Ectodermal cell (in vitro differentiated cells): ENCODE data around the gene CHI3L2.

Source experiments
- H3K27ac ChIP-seq: 2 replicates; pipeline ENCODE4 v1.7.0; 2013; ENCODE audit warnings: mild to moderate bottlenecking, low read depth, low read length; ENCODE audit not compliant: insufficient read depth, poor library complexity, severe bottlenecking
- H3K27me3 ChIP-seq: 2 replicates; pipeline ENCODE4 v1.7.0; 2013; ENCODE audit warnings: mild to moderate bottlenecking, low read length; ENCODE audit not compliant: insufficient read depth, control insufficient read depth, poor library complexity, severe bottlenecking
- H3K36me3 ChIP-seq: one replicate; pipeline ENCODE4 v1.7.0; 2013; ENCODE audit warnings: low read length; ENCODE audit not compliant: control insufficient read depth, insufficient read depth
- H3K4me1 ChIP-seq: one replicate; pipeline ENCODE4 v1.7.0; 2013; ENCODE audit warnings: low read length; ENCODE audit not compliant: control insufficient read depth, insufficient read depth
- H3K4me3 ChIP-seq: 2 replicates; pipeline ENCODE4 v1.7.0; 2013; ENCODE audit warnings: low read depth, low read length, control low read depth; ENCODE audit not compliant: insufficient read depth
- H3K9me3 ChIP-seq: 2 replicates; pipeline ENCODE4 v1.7.0; 2013; ENCODE audit warnings: mild to moderate bottlenecking, low read length, moderate library complexity; ENCODE audit not compliant: control insufficient read depth
- WGBS, 2 experiments: methylation state at CpG; one replicate each; pipeline ENCODE4 v1.1.7; 2013; ENCODE audit warnings: missing lambda C conversion rate in 2 of 2; 5-methylcytosine and 5-hydroxymethylcytosine counted together

The CHI3L2 gene

DNA sequence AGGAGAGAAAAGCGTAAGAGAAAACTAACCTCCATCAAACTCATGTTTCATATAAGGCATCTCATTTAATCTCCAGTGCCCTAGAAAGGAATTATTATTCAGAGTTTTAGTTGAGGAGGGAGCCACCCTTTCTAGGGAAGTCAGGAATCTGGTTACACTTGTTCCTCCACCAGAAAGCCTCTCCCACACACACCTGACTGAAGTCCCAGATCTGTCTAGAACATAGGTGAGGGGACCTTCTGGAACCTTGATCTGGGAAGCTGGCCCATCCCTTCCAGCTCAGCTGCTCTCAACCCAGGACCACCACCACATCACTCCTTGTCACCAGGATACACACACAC is 25.2 kb upstream of the CHI3L2 start:
- Histone ChIP-seq H3K9me3 (no peaks in the 10 kb centered on the region), H3K4me1 (peaks cover 9% of the 10 kb centered on the region), H3K27ac (no peak overlapping the region), H3K36me3 (no peaks in the 10 kb centered on the region), H3K27me3 (no peaks in the 10 kb centered on the region), H3K4me3 (no peak overlapping the region)
- 100% methylated on average over 1 of the region's 1 CpG for whole genome bisulfite sequencing, 2 experiments

DNA sequence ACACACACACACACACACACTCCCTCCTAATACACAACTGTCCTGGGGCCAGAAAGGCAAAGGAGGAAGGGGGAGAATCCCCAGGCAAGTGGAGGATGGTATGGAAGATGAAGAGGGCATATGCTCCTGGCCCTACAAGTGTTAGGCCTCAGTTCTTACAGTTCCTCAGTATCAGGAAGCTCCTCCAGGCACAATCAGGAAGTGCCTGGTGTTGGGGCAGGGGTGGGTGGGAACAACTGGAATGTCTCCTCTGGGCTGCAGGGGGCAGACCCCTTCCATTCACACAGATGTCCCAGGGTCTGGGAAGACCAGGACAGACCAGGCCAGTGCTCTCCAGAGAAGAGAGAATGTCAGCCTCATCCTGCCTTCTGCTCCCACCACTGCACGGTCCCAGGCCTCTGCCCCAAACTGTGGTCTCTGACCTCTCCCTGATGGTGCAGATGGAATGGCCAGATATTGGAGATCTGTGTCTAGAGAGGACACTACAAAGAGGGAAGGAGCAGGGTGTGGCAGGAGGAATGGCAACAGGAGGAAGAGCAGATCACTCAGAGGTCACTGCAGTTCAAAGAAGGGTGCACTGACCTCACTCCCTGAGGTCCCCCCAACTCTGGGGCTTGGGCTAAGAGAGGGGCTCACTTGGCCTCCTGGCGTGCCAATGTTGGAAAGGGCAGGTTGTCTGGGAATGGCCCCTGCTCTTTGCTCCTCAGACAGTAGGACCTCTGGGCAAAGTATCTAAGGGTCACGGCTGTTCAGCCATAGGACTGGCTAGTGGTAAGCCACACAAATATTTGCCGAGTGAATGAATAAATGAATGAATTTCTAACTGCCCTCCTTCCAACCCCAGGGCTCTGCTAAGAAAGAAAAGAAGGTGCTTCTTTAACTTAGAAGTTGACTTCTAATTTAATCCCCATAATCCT is 24.5 kb upstream of the CHI3L2 start:
- Histone ChIP-seq H3K36me3 (no peaks in the 10 kb centered on the region), H3K4me1 (peaks cover 9% of the 10 kb centered on the region), H3K9me3 (no peaks in the 10 kb centered on the region), H3K27ac (no peak overlapping the region), H3K27me3 (no peaks in the 10 kb centered on the region), H3K4me3 (no peak overlapping the region)
- 96% methylated on average over 4 of the region's 4 CpGs for WGBS, 2 experiments

DNA sequence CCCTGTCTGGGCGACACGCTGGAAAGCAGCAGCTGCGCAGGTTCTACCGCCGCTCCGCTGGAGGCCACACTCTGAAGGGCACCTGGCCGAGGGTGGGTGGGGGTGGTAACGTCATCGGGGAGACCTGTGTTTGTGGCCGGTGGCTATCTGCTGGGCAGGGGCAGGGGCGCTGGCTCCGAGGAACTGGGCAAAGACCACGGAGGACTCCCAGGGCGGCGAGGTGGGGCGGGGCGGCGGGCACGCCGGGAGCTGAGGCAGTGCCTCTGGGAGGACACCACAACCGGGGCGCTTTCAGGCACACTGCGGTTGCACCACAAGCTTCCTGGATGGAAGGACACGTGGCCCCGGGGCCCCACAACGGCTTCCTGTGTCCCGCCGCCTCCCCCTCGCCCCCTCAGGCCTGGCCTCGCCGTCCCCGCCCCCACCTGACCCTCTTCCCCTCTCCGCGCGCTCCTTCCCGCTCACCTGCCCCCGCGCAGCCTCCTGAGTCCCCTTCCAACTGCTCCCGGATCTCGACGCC is 23.8 kb upstream of the CHI3L2 start:
- H3K27ac ChIP-seq: no peak overlapping the region
- no peak overlapping the region for H3K4me3 ChIP-seq
- H3K9me3 ChIP-seq: no peaks in the 10 kb centered on the region
- H3K27me3 ChIP-seq: no peaks in the 10 kb centered on the region
- H3K4me1 ChIP-seq: peaks cover 9% of the 10 kb centered on the region
- WGBS, 2 experiments: 96% methylated on average over 41 of the region's 41 CpGs
- H3K36me3 ChIP-seq: no peaks in the 10 kb centered on the region

DNA sequence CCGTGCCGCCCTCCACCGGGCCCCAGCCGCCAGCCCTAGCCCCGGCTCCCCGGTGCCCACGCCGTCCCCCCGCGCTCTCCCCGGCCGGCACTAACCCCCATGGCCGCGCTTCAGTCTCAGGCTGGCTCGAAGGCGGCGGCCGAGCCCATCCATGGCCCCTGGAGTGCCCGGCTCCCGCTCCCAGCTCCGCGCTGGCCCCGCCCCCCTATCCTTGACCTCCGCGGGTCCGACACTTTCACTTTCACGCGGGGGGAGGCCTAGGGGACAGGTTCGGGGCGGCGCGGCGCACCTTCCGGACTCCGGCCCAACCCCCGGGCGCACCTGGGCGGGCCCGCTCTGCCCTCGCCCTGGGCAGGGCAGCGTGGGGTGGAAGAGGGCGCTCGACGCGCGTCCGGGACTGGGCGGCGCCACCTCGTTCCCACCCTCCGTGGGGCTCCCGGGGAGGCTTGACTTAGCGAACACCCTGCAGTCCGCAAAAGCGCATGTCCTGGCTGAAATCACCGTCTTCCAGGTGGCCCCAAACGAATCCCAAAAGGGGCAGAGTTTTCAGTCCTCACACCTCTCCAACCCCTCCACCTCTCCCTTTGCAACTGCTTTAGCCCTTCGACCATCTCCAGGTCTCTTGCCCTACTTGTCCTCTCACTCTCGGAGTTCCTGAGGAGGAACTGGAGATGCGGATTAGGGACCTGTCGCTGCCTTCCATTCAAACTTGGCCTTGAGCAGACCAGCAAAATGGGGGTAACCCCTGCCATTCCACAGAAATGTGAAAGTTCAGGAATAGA is 23.1 kb upstream of the CHI3L2 start:
- Histone ChIP-seq H3K27me3 (no peaks in the 10 kb centered on the region), H3K27ac (no peak overlapping the region), H3K4me3 (no peak overlapping the region), H3K4me1 (peaks cover 9% of the 10 kb centered on the region), H3K9me3 (no peaks in the 10 kb centered on the region), H3K36me3 (no peaks in the 10 kb centered on the region)
- 92 to 95% methylated on average over 61 of the region's 61 CpGs for WGBS, 2 experiments

DNA sequence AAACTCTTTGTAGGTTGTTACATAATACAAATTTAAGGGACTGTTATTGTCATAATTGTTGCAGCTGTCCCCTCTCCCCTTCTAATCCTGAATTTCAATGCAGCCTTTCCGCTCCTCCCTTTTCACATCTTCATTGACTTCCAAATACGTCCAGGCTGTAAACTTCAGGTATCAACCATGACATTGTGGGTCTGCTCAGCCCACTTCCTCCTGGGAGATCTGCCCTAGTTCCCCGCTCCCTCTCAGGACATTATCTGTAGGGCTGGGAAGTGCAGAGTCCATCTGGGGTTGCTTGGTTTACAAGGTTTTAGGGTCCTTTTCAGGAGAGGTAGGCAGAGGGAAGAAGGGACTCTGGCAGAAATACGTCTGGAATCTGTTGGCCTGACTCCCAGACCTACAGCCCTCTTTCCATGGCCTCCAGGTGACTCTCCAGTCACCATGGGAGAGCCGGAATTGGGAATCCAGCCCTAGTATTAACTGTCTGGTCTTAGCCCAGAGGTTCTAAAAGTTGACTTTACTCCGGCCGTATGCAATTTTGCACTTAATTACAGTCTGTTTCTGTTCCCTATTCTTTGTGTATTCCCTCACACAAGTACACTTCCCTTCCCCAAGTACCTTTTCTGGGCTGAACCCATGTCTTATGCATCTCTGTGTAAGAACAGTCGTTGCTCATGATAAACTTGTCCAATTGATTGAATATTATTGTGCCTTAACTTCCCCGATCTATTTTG is 22.4 kb upstream of the CHI3L2 start:
- Histone ChIP-seq H3K36me3 (no peaks in the 10 kb centered on the region), H3K9me3 (no peaks in the 10 kb centered on the region), H3K4me1 (peaks cover 9% of the 10 kb centered on the region), H3K27me3 (no peaks in the 10 kb centered on the region), H3K27ac (no peak overlapping the region), H3K4me3 (no peak overlapping the region)
- 81 to 83% methylated on average over 9 of the region's 9 CpGs for WGBS, 2 experiments

DNA sequence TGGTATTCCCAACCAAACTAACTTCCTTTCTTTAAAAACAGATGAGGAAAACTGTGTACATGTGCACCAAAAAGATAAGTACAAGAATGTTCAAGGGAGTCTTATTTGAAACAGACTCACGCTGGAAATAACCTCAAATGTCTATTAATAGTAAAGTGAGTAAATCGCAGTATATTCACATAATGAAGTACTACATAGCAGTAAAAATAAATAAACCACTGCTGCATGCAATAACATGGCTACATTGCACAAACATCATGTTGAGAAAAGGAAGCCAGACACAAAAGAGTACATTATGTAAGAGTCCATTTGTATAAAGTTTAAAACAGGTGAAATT is 21.8 kb upstream of the CHI3L2 start:
- no peaks in the 10 kb centered on the region for H3K27me3 ChIP-seq
- H3K9me3 ChIP-seq: no peaks in the 10 kb centered on the region
- WGBS, 2 experiments: 100% methylated on average over 1 of the region's 2 CpGs; no CpG with 5 or more reads in 1 of the 2 experiments
- no peaks in the 10 kb centered on the region for H3K36me3 ChIP-seq
- no peak overlapping the region for H3K27ac ChIP-seq
- no peak overlapping the region for H3K4me3 ChIP-seq
- H3K4me1 ChIP-seq: peaks cover 9% of the 10 kb centered on the region

DNA sequence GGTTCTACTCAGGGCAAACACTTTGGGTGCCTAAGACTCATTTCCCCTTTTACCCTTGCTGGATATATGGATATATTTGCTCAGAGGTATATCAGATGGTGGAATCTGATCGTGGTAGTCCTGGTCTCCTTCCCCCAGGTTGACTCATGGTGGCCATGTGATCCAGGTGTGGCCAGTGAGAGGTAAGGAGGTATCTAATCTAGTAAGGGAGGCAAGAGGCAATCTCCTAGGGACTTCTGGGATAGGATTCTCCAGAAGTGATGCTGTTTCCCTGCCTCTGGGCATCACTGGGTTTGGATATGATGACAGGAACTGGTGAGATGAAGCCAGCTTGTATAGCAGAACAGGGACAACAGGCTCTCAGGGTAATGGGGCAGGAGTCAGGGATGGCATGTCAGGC is 18.6 kb upstream of the CHI3L2 start:
- H3K4me3 ChIP-seq: no peak overlapping the region
- H3K27me3 ChIP-seq: no peaks in the 10 kb centered on the region
- H3K9me3 ChIP-seq: no peaks in the 10 kb centered on the region
- H3K27ac ChIP-seq: no peak overlapping the region
- no peaks in the 10 kb centered on the region for H3K36me3 ChIP-seq
- no peaks in the 10 kb centered on the region for H3K4me1 ChIP-seq
- WGBS, 2 experiments: 74 to 78% methylated on average over 1 of the region's 1 CpG

DNA sequence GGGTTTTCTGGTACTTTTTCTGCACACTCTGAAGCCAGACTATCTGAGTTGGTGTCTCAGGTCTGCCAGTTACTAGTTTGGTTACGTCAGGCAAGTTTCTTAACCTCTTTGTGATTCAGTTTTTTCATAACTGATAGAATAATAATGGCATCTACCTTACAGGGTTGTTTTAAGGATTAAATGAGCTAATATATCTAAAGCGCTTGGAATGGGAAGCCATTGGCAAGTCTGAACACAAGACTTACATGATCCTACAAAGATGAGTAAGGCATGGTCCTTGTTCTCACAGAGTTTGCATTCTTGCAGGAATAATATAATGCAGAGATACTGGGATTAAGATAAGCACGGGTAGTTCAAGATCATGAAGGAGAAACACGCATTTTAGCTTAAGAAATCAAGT is 17.9 kb upstream of the CHI3L2 start:
- Histone ChIP-seq H3K27ac (no peak overlapping the region), H3K27me3 (no peaks in the 10 kb centered on the region), H3K4me3 (no peak overlapping the region), H3K9me3 (no peaks in the 10 kb centered on the region), H3K4me1 (no peaks in the 10 kb centered on the region), H3K36me3 (no peaks in the 10 kb centered on the region)
- 78 to 90% methylated on average over 4 of the region's 4 CpGs for WGBS, 2 experiments

DNA sequence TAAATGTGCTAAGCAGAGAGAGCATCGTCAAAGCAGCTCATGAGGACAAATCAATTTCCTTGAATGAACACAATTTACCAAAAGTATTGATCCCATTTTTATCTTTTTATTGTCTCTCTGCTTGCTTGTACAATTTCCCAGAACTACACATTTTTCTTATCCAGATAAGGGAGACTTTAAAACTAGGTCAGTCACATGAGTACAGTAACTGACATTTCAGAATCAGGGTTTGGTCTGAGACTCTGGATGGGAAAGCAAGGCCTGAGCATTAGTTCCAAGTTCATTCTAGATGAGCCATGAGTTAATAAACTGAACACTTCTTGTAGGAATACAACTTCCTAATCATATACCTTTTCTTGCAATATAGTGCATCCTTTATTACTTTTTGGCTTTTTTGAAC is 15.6 kb upstream of the CHI3L2 start:
- WGBS, 2 experiments: 91 to 97% methylated on average over 1 of the region's 1 CpG
- H3K36me3 ChIP-seq: no peaks in the 10 kb centered on the region
- no peak overlapping the region for H3K27ac ChIP-seq
- H3K4me1 ChIP-seq: no peaks in the 10 kb centered on the region
- no peaks in the 10 kb centered on the region for H3K9me3 ChIP-seq
- H3K4me3 ChIP-seq: no peak overlapping the region
- no peaks in the 10 kb centered on the region for H3K27me3 ChIP-seq
